HG03039 (cell line): ENCODE measurements around the gene CD244.

Source experiments
- ATAC-seq: cut with Tn5 transposase; IDR thresholded peaks from one replicate; pipeline ENCODE4 v1.9.1; 2021; ENCODE audit warnings: mild to moderate bottlenecking, moderate library complexity; ENCODE audit not compliant: unreplicated experiment

The CD244 gene

GRCh38 chr1:160850993-160851392, 11.7 kb downstream of the CD244 start:
- no peak for ATAC-seq

GRCh38 chr1:160850541-160850940, 12.1 kb downstream of the CD244 start:
- ATAC-seq = no peak

GRCh38 chr1:160846281-160846680, 16.4 kb downstream of the CD244 start:
- no peak for ATAC-seq

- no peak for ATAC-seq
Measured at GRCh38 chr1:160844447-160845232, 18.0 kb downstream of the CD244 start.

GRCh38 chr1:160841079-160841478, 21.6 kb downstream of the CD244 start:
- ATAC-seq = no peak

- ATAC-seq = no peak
Measured at GRCh38 chr1:160839746-160840145, 22.9 kb downstream of the CD244 start.

- no peak for ATAC-seq
Measured at GRCh38 chr1:160838888-160839287, 23.8 kb downstream of the CD244 start.

- ATAC-seq = peak; percentile 76
Measured at GRCh38 chr1:160837558-160838205, 25.0 kb downstream of the CD244 start.

- no peak for ATAC-seq
Measured at GRCh38 chr1:160836981-160837557, 25.6 kb downstream of the CD244 start.

- ATAC-seq = no peak
Measured at GRCh38 chr1:160836561-160836960, 26.1 kb downstream of the CD244 start.

GRCh38 chr1:160835751-160836150, 26.9 kb downstream of the CD244 start:
- no peak for ATAC-seq

- no peak for ATAC-seq
Measured at GRCh38 chr1:160834945-160835565, 27.6 kb downstream of the CD244 start.

GRCh38 chr1:160830321-160831153, 32.1 kb downstream of the CD244 start:
- no peak for ATAC-seq

GRCh38 chr1:160829766-160830165, 32.9 kb downstream of the CD244 start:
- no peak for ATAC-seq

- ATAC-seq = no peak
Measured at GRCh38 chr1:160827418-160827817, 35.3 kb downstream of the CD244 start.

GRCh38 chr1:160826546-160826945, 36.1 kb downstream of the CD244 start:
- ATAC-seq = no peak

- ATAC-seq = no peak
Measured at GRCh38 chr1:160823296-160823695, 39.4 kb downstream of the CD244 start.

GRCh38 chr1:160821627-160822026, 41.1 kb downstream of the CD244 start:
- no peak for ATAC-seq

- ATAC-seq = no peak
Measured at GRCh38 chr1:160819186-160819585, 43.5 kb downstream of the CD244 start.

GRCh38 chr1:160818207-160818937, 44.3 kb downstream of the CD244 start:
- no peak for ATAC-seq
